Body of pancreas (tissue), 4 donors: Measurements from ENCODE around the gene NMNAT3. TPM values are rescaled to one million over a fixed set of nuclear protein-coding genes. Genes with fewer than 3 reads are reported as not detected.
A peak's percentile ranks its signal among the peaks of the same experiment; 100 is the strongest.

ENCODE experiments used
- ATAC-seq: fragments of 150-250 bp; one replicate; pipeline ENCODE4 v1.9.1; 2016
- DNase-seq, 4 donors: peaks; one replicate each; pipeline ENCODE4 v3.0.0-alpha.2; 2019
- H3K27ac ChIP-seq, 4 donors: fragments of 200-600 bp; sonication (generic); 1 replicate in 3 of 4; 2 replicates in 1 of 4; pipeline versions ENCODE4 v1.5.1 to v1.6.1; 2016 to 2019; ENCODE audit warnings: mild to moderate bottlenecking in 1 of 4, mixed read lengths in 1 of 4, moderate library complexity in 1 of 4
- H3K27me3 ChIP-seq, 2 donors: fragments of 200-600 bp; sonication (generic); one replicate each; pipeline ENCODE4 v1.6.0; 2016; ENCODE audit warnings: mild to moderate bottlenecking in 1 of 2
- H3K36me3 ChIP-seq, 2 donors: fragments of 200-600 bp; sonication (generic); replicated peaks in 1 of 2; 2 replicates each; pipeline ENCODE4 v1.5.1; 2016; ENCODE audit warnings: low read depth in 2 of 2; ENCODE audit not compliant: insufficient read depth in 1 of 2
- H3K4me1 ChIP-seq: fragments of 200-600 bp; sonication (generic); one replicate; pipeline ENCODE4 v1.6.0; 2016
- H3K4me3 ChIP-seq, 2 donors: fragments of 200-600 bp; sonication (generic); 1 replicate in 1 of 2; 2 replicates in 1 of 2; pipeline ENCODE4 v1.5.1; 2016 to 2019
- H3K9me3 ChIP-seq, 3 donors: fragments of 200-600 bp; sonication (generic); 1 replicate in 2 of 3; 2 replicates in 1 of 3; pipeline ENCODE4 v1.5.1; 2016
- CTCF ChIP-seq, 7 experiments: fragments of 450-650 bp in 4 of 7; fragments of 200-600 bp in 3 of 7; sonication (generic) in 3 of 7; IDR thresholded peaks; one replicate each; pipeline ENCODE4 v1.5.1; 2016 to 2019; ENCODE audit warnings: antibody characterized with exemption in 7 of 7
- POLR2A ChIP-seq, 3 donors: fragments of 450-650 bp; IDR thresholded peaks; one replicate each; pipeline ENCODE4 v1.6.1; 2016; ENCODE audit warnings: antibody characterized with exemption in 3 of 3, mild to moderate bottlenecking in 2 of 3
- WGBS, 2 donors: methylation state at CpG; one replicate each; pipeline ENCODE4 v1.1.5; 2017; 5-methylcytosine and 5-hydroxymethylcytosine counted together
- intact Hi-C: fragments of 100-400 bp; cut with DNase I; formaldehyde crosslinking; loops from one replicate; pipeline ENCODE4 v1.15.1; 2023
- total RNA-seq, 2 donors: library from RNA; depleted of rRNA; stranded (reverse); fragments of >200 nt; gene quantifications; one replicate each; pipeline ENCODE4 v1.1.0, GENCODE V29; 2016

NMNAT3 gene
- total RNA-seq, 2 donors from 2014 or later, result 5.7 to 12.9 TPM

- DNase-seq (no peak), ATAC-seq (no peak)
- Histone ChIP-seq H3K4me1 (peaks cover 55% of the 10 kb centered on the region), H3K4me3 (no peak overlapping the region), H3K9me3 (no peaks in the 10 kb centered on the region), H3K36me3 (no peaks in the 10 kb centered on the region), H3K27ac (no peak overlapping the region), H3K27me3 (no peaks in the 10 kb centered on the region)
- intact Hi-C loops, result no loop called here
- TF ChIP-seq CTCF (IDR thresholded peaks at IDR 0.05), result no peak
- TF ChIP-seq POLR2A (IDR thresholded peaks at IDR 0.05), result no peak
- 75 to 81% methylated on average over 4 of the region's 4 CpGs for WGBS, 2 donors
Observed at GRCh38 chr3:139552632-139553365, 125.0 kb downstream of the NMNAT3 start.

GRCh38 chr3:139548801-139549200, 129.0 kb downstream of the NMNAT3 start:
- peaks cover 43% of the 10 kb centered on the region for H3K4me1 ChIP-seq
- no peaks in the 10 kb centered on the region for H3K9me3 ChIP-seq
- H3K27me3 ChIP-seq, result no peaks in the 10 kb centered on the region
- intact Hi-C loops, result no loop called here
- peak; percentile 71 to 85 (median 76) for DNase-seq
- ATAC-seq, result peak; percentile 83
- peak overlapping the region; percentile 71 to 82 (median 78) for H3K27ac ChIP-seq
- no peak overlapping the region for H3K4me3 ChIP-seq
- no peaks in the 10 kb centered on the region for H3K36me3 ChIP-seq
- TF ChIP-seq POLR2A (IDR thresholded peaks at IDR 0.05) (peak in 1 of 3 donors; percentile 19), CTCF (IDR thresholded peaks at IDR 0.05) (no peak)
- 15 to 16% methylated on average over 5 of the region's 5 CpGs for WGBS, 2 donors

GRCh38 chr3:139547666-139548065, 130.1 kb downstream of the NMNAT3 start:
- Histone ChIP-seq H3K27ac (peak overlapping the region; percentile 71 to 82 (median 78)), H3K4me3 (no peak overlapping the region), H3K27me3 (no peaks in the 10 kb centered on the region), H3K9me3 (no peaks in the 10 kb centered on the region), H3K36me3 (no peaks in the 10 kb centered on the region), H3K4me1 (peaks cover 46% of the 10 kb centered on the region)
- peak; percentile 65 for ATAC-seq
- DNase-seq, result peak in 2 of 4 donors; percentile 38 to 63
- intact Hi-C loops, result no loop called here
- TF ChIP-seq POLR2A (IDR thresholded peaks at IDR 0.05) (no peak), CTCF (IDR thresholded peaks at IDR 0.05) (no peak)

GRCh38 chr3:139546772-139547171, 131.0 kb downstream of the NMNAT3 start:
- Histone ChIP-seq H3K4me1 (peaks cover 55% of the 10 kb centered on the region), H3K9me3 (no peaks in the 10 kb centered on the region), H3K27me3 (no peaks in the 10 kb centered on the region), H3K36me3 (no peaks in the 10 kb centered on the region), H3K4me3 (no peak overlapping the region), H3K27ac (peak overlapping the region; percentile 71 to 82 (median 78))
- 60 to 71% methylated on average over 3 of the region's 3 CpGs for WGBS, 2 donors
- peak; percentile 71 to 81 (median 72) for DNase-seq
- peak; percentile 40 for ATAC-seq
- TF ChIP-seq POLR2A (IDR thresholded peaks at IDR 0.05) (no peak), CTCF (IDR thresholded peaks at IDR 0.05) (peak in 5 of 7 experiments; percentile 11 to 41 (median 29))
- intact Hi-C loops, result no loop called here
